ACC112 (cell line): ENCODE measurements around the gene CKAP5.

Experiments
- H2AFZ ChIP-seq: fragments of 200-600 bp; sonication (generic); one replicate; pipeline ENCODE4 v1.6.0; 2017; ENCODE audit warnings: antibody characterized with exemption, low read length; ENCODE audit not compliant: unreplicated experiment
- H3K27ac ChIP-seq: fragments of 200-600 bp; sonication (generic); 2 replicates; pipeline ENCODE4 v1.5.1; 2014; ENCODE audit warnings: low read depth, mild to moderate bottlenecking, antibody characterized with exemption, low read length, moderate library complexity
- H3K27me3 ChIP-seq: fragments of 200-600 bp; sonication (generic); 2 replicates; pipeline ENCODE4 v1.6.1; 2014; ENCODE audit warnings: mild to moderate bottlenecking, antibody characterized with exemption, low read length, moderate library complexity, mixed read lengths; ENCODE audit not compliant: insufficient read depth
- H3K36me3 ChIP-seq: fragments of 200-600 bp; sonication (generic); 2 replicates; pipeline ENCODE4 v1.6.1; 2016; ENCODE audit warnings: mild to moderate bottlenecking, antibody characterized with exemption, low read length, moderate library complexity, mixed read lengths; ENCODE audit not compliant: insufficient read depth
- H3K4me1 ChIP-seq: fragments of 200-600 bp; sonication (generic); one replicate; pipeline ENCODE4 v1.6.1; 2016; ENCODE audit warnings: low read length, mixed read lengths; ENCODE audit not compliant: insufficient read depth, unreplicated experiment, control insufficient read depth
- H3K4me3 ChIP-seq: fragments of 200-600 bp; sonication (generic); 2 replicates; pipeline ENCODE4 v1.5.1; 2014; ENCODE audit warnings: mild to moderate bottlenecking, low read depth, low read length
- H3K79me2 ChIP-seq: fragments of 200-600 bp; sonication (generic); one replicate; pipeline ENCODE4 v1.6.0; 2016; ENCODE audit warnings: low read length; ENCODE audit not compliant: control insufficient read depth, unreplicated experiment, insufficient read depth

CKAP5 gene

GRCh38 chr11:46769636-46770221, 76.4 kb downstream of the CKAP5 start:
- H3K4me3 ChIP-seq: no peak overlapping the region
- H3K36me3 ChIP-seq: peaks cover 25% of the 10 kb centered on the region
- H3K27me3 ChIP-seq: no peaks in the 10 kb centered on the region
- no peak overlapping the region for H2AFZ ChIP-seq
- no peaks in the 10 kb centered on the region for H3K79me2 ChIP-seq
- H3K4me1 ChIP-seq: no peaks in the 10 kb centered on the region
- H3K27ac ChIP-seq: no peak overlapping the region

DNA sequence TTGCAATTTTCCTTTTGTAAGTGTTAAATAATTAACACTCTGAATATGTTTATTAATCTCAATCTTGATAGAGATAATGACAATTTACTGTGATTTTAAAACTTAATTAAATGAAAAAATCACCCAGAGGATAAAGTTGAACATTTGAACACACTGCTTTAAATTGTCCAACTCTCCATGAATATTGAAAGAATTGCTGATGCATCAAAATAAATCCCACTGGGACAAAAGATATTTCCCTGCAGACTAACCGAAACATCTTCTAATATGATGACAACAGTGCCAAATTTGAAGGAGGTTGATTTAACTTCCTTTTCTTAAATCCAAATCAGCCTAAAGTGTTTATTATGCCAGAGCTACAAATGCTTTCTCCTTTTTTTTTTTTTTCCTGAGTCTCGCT, 79.4 kb downstream of the CKAP5 start:
- Histone ChIP-seq H2AFZ (no peak overlapping the region), H3K4me1 (no peaks in the 10 kb centered on the region), H3K27ac (no peak overlapping the region), H3K4me3 (no peak overlapping the region), H3K79me2 (no peaks in the 10 kb centered on the region), H3K27me3 (no peaks in the 10 kb centered on the region), H3K36me3 (peaks cover 42% of the 10 kb centered on the region)

- no peak overlapping the region for H3K4me3 ChIP-seq
- no peaks in the 10 kb centered on the region for H3K4me1 ChIP-seq
- no peak overlapping the region for H3K27ac ChIP-seq
- peaks cover 57% of the 10 kb centered on the region for H3K36me3 ChIP-seq
- no peak overlapping the region for H2AFZ ChIP-seq
- no peaks in the 10 kb centered on the region for H3K79me2 ChIP-seq
- H3K27me3 ChIP-seq: no peaks in the 10 kb centered on the region
These were observed 83.8 kb downstream of the CKAP5 start for GRCh38 chr11:46762248-46762647.

DNA sequence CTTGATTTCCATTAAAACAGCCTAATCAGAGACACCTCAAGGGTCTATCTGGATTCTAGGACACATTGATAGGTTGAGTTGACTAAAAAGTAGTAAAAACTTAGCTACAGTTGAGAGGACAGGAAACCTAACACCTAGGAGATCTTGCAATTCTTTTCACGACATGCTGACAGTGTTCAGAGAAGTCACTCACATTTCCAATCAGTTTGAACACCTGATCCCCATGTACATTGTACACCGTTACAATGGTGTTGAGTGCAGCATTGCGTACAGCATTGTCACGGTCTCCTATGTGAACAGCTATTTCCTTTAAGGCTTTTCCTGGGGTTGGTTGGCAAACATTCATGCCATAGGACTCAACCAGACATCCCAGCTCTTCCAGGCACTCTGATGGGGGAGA, 84.3 kb downstream of the CKAP5 start:
- Histone ChIP-seq H3K27ac (no peak overlapping the region), H3K27me3 (no peaks in the 10 kb centered on the region), H3K79me2 (no peaks in the 10 kb centered on the region), H3K36me3 (peaks cover 57% of the 10 kb centered on the region), H3K4me1 (no peaks in the 10 kb centered on the region), H3K4me3 (no peak overlapping the region), H2AFZ (no peak overlapping the region)

- peaks cover 57% of the 10 kb centered on the region for H3K36me3 ChIP-seq
- no peak overlapping the region for H2AFZ ChIP-seq
- no peaks in the 10 kb centered on the region for H3K4me1 ChIP-seq
- no peak overlapping the region for H3K27ac ChIP-seq
- no peak overlapping the region for H3K4me3 ChIP-seq
- H3K79me2 ChIP-seq: no peaks in the 10 kb centered on the region
- H3K27me3 ChIP-seq: no peaks in the 10 kb centered on the region
These were observed 85.5 kb downstream of the CKAP5 start for GRCh38 chr11:46760429-46761128.

DNA sequence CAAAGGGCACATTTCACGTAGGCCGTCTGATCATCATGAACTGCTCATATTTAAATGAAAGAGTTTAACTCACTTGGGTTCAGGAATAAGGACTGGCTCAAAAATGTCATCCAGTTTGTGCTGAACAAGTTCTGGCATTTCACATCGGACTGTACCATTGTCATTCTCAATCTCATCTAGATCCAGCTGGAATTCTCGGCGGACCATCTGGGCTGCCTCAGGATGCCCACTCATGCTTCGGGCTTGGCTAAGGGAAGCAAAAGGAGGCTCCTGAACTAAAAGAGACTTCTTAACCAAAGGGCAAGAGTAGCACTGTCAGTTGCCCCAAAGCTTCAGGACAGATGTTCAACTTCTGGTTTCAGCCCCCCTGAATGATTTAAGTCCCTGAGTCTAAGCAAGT, 86.9 kb downstream of the CKAP5 start:
- Histone ChIP-seq H3K27me3 (no peaks in the 10 kb centered on the region), H2AFZ (no peak overlapping the region), H3K36me3 (peaks cover 58% of the 10 kb centered on the region), H3K4me3 (no peak overlapping the region), H3K27ac (no peak overlapping the region), H3K4me1 (no peaks in the 10 kb centered on the region), H3K79me2 (no peaks in the 10 kb centered on the region)

DNA sequence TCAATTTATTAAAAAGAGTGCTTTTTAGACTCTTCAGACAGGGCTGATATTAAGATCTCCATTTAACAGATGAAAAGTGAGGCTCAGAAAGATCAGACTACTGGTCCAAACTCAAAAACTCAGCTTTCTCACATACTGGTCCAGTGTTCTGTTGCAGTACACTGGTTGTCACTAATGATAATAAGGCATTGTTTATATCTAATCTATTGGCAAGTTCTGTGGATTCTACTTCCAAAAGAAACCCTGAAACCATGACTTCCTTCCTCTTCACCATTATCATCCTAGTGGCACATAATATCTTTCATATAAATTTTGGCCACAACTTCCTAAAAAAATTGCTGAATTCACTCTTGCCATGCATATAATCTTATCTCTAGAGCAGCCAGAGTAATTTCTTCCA, 90.1 kb downstream of the CKAP5 start:
- H3K27ac ChIP-seq: no peak overlapping the region
- peaks cover 58% of the 10 kb centered on the region for H3K36me3 ChIP-seq
- H3K79me2 ChIP-seq: no peaks in the 10 kb centered on the region
- no peak overlapping the region for H3K4me3 ChIP-seq
- H3K27me3 ChIP-seq: no peaks in the 10 kb centered on the region
- H2AFZ ChIP-seq: no peak overlapping the region
- no peaks in the 10 kb centered on the region for H3K4me1 ChIP-seq

DNA sequence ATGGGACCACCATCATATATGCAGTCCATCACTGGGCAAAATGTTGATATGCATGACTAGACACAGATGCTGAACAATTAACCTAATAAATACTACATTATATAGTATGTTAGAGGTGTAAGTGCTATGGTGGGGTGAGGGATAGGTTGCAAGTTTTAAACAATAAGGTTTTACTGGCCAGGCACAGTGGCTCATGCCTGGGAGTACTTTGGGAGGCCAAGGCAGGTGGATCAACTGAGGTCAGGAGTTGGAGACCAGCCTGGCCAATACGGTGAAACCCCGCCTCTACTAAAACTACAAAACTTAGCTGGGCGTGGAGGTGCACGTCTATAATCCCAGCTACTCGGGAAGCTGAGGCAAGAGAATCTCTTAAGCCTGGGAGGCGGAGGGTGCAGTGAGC, 98.9 kb downstream of the CKAP5 start:
- Histone ChIP-seq H3K4me1 (no peaks in the 10 kb centered on the region), H3K27me3 (no peaks in the 10 kb centered on the region), H3K36me3 (peaks cover 51% of the 10 kb centered on the region), H3K4me3 (no peak overlapping the region), H3K79me2 (no peaks in the 10 kb centered on the region), H3K27ac (no peak overlapping the region), H2AFZ (no peak overlapping the region)

- Histone ChIP-seq H3K36me3 (peaks cover 49% of the 10 kb centered on the region), H3K4me3 (no peak overlapping the region), H3K79me2 (no peaks in the 10 kb centered on the region), H2AFZ (no peak overlapping the region), H3K27me3 (no peaks in the 10 kb centered on the region), H3K27ac (no peak overlapping the region), H3K4me1 (no peaks in the 10 kb centered on the region)
These were observed 100.1 kb downstream of the CKAP5 start for GRCh38 chr11:46745995-46746394.

DNA sequence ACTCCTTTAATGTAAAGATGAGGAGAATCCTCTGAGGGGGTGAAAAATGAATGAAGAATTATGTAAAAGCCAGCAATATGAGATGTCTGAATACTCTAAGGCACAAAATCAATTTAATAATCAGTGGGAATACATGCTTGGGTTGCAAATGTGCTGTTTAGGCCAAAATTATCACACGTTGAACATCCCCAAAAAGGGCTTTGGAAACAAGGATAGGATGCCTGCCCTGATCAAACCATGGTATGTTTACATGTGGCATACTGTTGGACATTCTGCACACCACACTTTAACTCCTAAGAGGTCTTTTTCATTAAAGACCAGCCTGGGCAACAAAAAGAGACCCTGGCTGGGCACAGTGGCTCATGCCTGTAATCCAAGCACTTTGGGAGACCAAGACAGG, 100.8 kb downstream of the CKAP5 start:
- Histone ChIP-seq H2AFZ (no peak overlapping the region), H3K4me1 (no peaks in the 10 kb centered on the region), H3K36me3 (peaks cover 42% of the 10 kb centered on the region), H3K4me3 (no peak overlapping the region), H3K27me3 (no peaks in the 10 kb centered on the region), H3K27ac (no peak overlapping the region), H3K79me2 (no peaks in the 10 kb centered on the region)

DNA sequence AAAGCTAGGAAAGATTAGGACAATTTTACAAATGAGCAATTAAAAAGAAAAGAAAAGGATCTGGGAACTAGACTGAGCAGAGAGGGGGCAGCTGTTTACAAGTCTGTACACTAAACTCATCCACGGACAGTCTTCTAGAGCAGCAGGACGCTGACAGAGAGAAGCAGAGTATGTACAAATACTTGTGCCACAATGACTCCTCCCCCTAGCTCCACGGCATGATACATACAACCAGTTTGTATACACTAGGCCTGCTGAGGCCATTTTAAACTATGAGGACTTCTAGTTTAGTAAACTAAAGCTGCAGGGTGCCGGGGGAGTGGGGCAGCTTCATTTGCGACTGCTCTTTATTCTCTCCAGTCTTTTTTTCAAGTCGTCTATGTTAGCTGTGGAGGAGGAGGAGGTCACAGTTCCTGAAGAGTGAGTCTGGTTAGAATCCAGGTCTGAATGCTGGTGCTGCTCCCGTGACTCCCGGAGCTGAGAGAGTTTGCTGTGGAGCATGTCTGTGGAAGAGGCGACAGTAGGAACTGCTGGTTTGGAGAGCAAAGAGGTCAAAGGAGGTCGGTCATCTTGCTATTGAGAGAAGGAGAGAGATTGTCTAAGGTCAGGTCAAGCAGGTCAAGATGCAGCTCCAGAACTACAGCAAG, 102.3 kb downstream of the CKAP5 start:
- no peaks in the 10 kb centered on the region for H3K27me3 ChIP-seq
- no peak overlapping the region for H3K27ac ChIP-seq
- H3K4me3 ChIP-seq: no peak overlapping the region
- H2AFZ ChIP-seq: no peak overlapping the region
- H3K36me3 ChIP-seq: peaks cover 36% of the 10 kb centered on the region
- H3K4me1 ChIP-seq: no peaks in the 10 kb centered on the region
- H3K79me2 ChIP-seq: no peaks in the 10 kb centered on the region
